Right atrium auricular region (tissue), 2 donors: ENCODE measurements around the gene AMER1. TPM values are rescaled to one million over a fixed set of nuclear protein-coding genes. Genes with fewer than 3 reads are reported as not detected.
A peak's percentile ranks its signal among the peaks of the same experiment; 100 is the strongest.

Experiments
- DNase-seq: peaks from one replicate; pipeline ENCODE4 v3.0.0-alpha.2; 2019; ENCODE audit warnings: low spot score
- H3K27ac ChIP-seq, 2 donors: fragments of 200-600 bp; sonication (generic); 1 replicate in 1 of 2; 2 replicates in 1 of 2; pipeline ENCODE4 v1.5.1; 2016 to 2019
- H3K27me3 ChIP-seq, 2 donors: fragments of 200-600 bp; sonication (generic); one replicate each; pipeline versions ENCODE4 v1.5.1 to v1.6.0; 2017 to 2019
- H3K36me3 ChIP-seq: fragments of 200-600 bp; sonication (generic); one replicate; pipeline ENCODE4 v1.5.1; 2016
- H3K4me1 ChIP-seq, 2 donors: fragments of 200-600 bp; sonication (generic); one replicate each; pipeline versions ENCODE4 v1.5.1 to v1.6.0; 2017 to 2019
- H3K4me3 ChIP-seq, 2 donors: fragments of 200-600 bp; sonication (generic); 1 replicate in 1 of 2; 2 replicates in 1 of 2; pipeline ENCODE4 v1.5.1; 2017 to 2019; ENCODE audit warnings: mild to moderate bottlenecking in 1 of 2, moderate library complexity in 1 of 2
- H3K9me3 ChIP-seq, 2 donors: fragments of 200-600 bp; sonication (generic); one replicate each; pipeline ENCODE4 v1.5.1; 2019
- CTCF ChIP-seq, 2 donors: fragments of 200-600 bp; sonication (generic); IDR thresholded peaks; one replicate each; pipeline ENCODE4 v1.5.1; 2019; ENCODE audit warnings: antibody characterized with exemption in 2 of 2
- total RNA-seq, 2 donors: library from RNA; depleted of rRNA; stranded (reverse); fragments of >200 nt; gene quantifications; one replicate each; pipeline ENCODE4 v1.1.0, GENCODE V29; 2016

The AMER1 gene
- total RNA-seq, 2 donors from 2014 or later, result 3.5 to 4.1 TPM

GRCh38 chrX:64190136-64190740 is 15.3 kb downstream of the AMER1 start:
- no peak for DNase-seq
- TF ChIP-seq CTCF (IDR thresholded peaks at IDR 0.05), result no peak
- H3K36me3 ChIP-seq, result peaks cover 13% of the 10 kb centered on the region
- H3K4me1 ChIP-seq, result peaks cover 0 to 14% of the 10 kb centered on the region in 2 donors
- no peaks in the 10 kb centered on the region for H3K27me3 ChIP-seq
- no peaks in the 10 kb centered on the region for H3K9me3 ChIP-seq
- no peak overlapping the region for H3K4me3 ChIP-seq
- H3K27ac ChIP-seq, result no peak overlapping the region

GRCh38 chrX:64188901-64189300 is 16.6 kb downstream of the AMER1 start:
- Histone ChIP-seq H3K27me3 (no peaks in the 10 kb centered on the region), H3K9me3 (no peaks in the 10 kb centered on the region), H3K4me3 (no peak overlapping the region), H3K36me3 (peaks cover 13% of the 10 kb centered on the region), H3K27ac (no peak overlapping the region), H3K4me1 (peaks cover 0 to 14% of the 10 kb centered on the region in 2 donors)
- no peak for TF ChIP-seq CTCF (IDR thresholded peaks at IDR 0.05)
- no peak for DNase-seq

- Histone ChIP-seq H3K4me1 (peaks cover 0 to 14% of the 10 kb centered on the region in 2 donors), H3K27ac (no peak overlapping the region), H3K9me3 (no peaks in the 10 kb centered on the region), H3K4me3 (no peak overlapping the region), H3K36me3 (peaks cover 13% of the 10 kb centered on the region), H3K27me3 (no peaks in the 10 kb centered on the region)
- no peak for TF ChIP-seq CTCF (IDR thresholded peaks at IDR 0.05)
- DNase-seq, result peak; percentile 43
Observed at GRCh38 chrX:64187762-64188150, 17.8 kb downstream of the AMER1 start.

- peaks cover 0 to 14% of the 10 kb centered on the region in 2 donors for H3K4me1 ChIP-seq
- peaks cover 9% of the 10 kb centered on the region for H3K36me3 ChIP-seq
- no peaks in the 10 kb centered on the region for H3K9me3 ChIP-seq
- H3K27me3 ChIP-seq, result no peaks in the 10 kb centered on the region
- no peak for TF ChIP-seq CTCF (IDR thresholded peaks at IDR 0.05)
- peak; percentile 51 for DNase-seq
- no peak overlapping the region for H3K27ac ChIP-seq
- no peak overlapping the region for H3K4me3 ChIP-seq
Observed at GRCh38 chrX:64186974-64187761, 18.3 kb downstream of the AMER1 start.

- Histone ChIP-seq H3K4me1 (peaks cover 0 to 14% of the 10 kb centered on the region in 2 donors), H3K36me3 (no peaks in the 10 kb centered on the region), H3K9me3 (no peaks in the 10 kb centered on the region), H3K27me3 (no peaks in the 10 kb centered on the region), H3K4me3 (no peak overlapping the region), H3K27ac (no peak overlapping the region)
- TF ChIP-seq CTCF (IDR thresholded peaks at IDR 0.05), result no peak
- no peak for DNase-seq
Observed at GRCh38 chrX:64184396-64184795, 21.1 kb downstream of the AMER1 start.
